Endothelial cell of umbilical vein (primary cell): Measurements from ENCODE around the gene MMP14. TPM values are rescaled to one million over a fixed set of nuclear protein-coding genes. Genes with fewer than 3 reads are reported as not detected.

Source experiments
- BruUV-seq: library from RNA; stranded (reverse); fragments of 400-500 nt; replicated peaks from 2 replicates; lab custom pipeline; 2021; lab: Mats Ljungman, UMichigan
- CTCF ChIA-PET: fragments of 300-600, 350-600 bp; sonication (Branson Sonifier 250); formaldehyde crosslinking; loops from one replicate; lab custom pipeline; 2021; ENCODE audit warnings: antibody characterized with exemption, inconsistent platforms; lab: Charles Lee
- POLR2A ChIA-PET: fragments of 300-600, 350-600 bp; sonication (Branson Sonifier 250); formaldehyde crosslinking; loops from one replicate; lab custom pipeline; 2021; ENCODE audit warnings: antibody characterized with exemption, inconsistent platforms; lab: Charles Lee
- DNase-seq: peaks from one replicate; pipeline ENCODE4 v3.0.0-alpha.2; 2011; ENCODE audit warnings: low read depth, low spot score
- FAIRE-seq: peaks from 2 replicates; lab custom pipeline; 2011; peaks lifted over from hg19 to GRCh38; lab: Jason Lieb, UNC
- H2AFZ ChIP-seq: 2 replicates; pipeline ENCODE4 v1.6.0; 2012; ENCODE audit warnings: low read depth, low read length, control low read depth, inconsistent platforms
- H3K27ac ChIP-seq: 2 replicates; pipeline ENCODE4 v1.5.1; 2011; ENCODE audit warnings: low read depth, mild to moderate bottlenecking, control low read depth, low read length, moderate library complexity; ENCODE audit not compliant: insufficient read depth
- H3K27me3 ChIP-seq, 2 experiments: 2 replicates each; pipeline versions ENCODE4 v1.6.0 to v1.6.1; 2011; ENCODE audit warnings: low read length in 2 of 2, mixed read lengths in 1 of 2; ENCODE audit not compliant: control insufficient read depth in 2 of 2, insufficient read depth in 2 of 2
- H3K36me3 ChIP-seq, 2 experiments: 2 replicates in 1 of 2; 3 replicates in 1 of 2; pipeline ENCODE4 v1.5.1; 2011; ENCODE audit warnings: low read length in 2 of 2, mild to moderate bottlenecking in 1 of 2, moderate library complexity in 1 of 2; ENCODE audit not compliant: control insufficient read depth in 2 of 2, insufficient read depth in 2 of 2; ENCODE audit errors: extremely low read depth in 1 of 2
- H3K4me1 ChIP-seq: 3 replicates; pipeline ENCODE4 v1.5.1; 2011; ENCODE audit warnings: mild to moderate bottlenecking, low read length; ENCODE audit not compliant: control insufficient read depth, insufficient read depth; ENCODE audit errors: extremely low read depth
- H3K4me2 ChIP-seq: 2 replicates; pipeline ENCODE4 v1.6.1; 2011; ENCODE audit warnings: low read length, control low read depth, mixed read lengths; ENCODE audit not compliant: insufficient read depth
- H3K4me3 ChIP-seq, 3 experiments: fragments of 200-600 bp in 1 of 3; sonication (generic), shearing (Covaris generic) in 1 of 3; replicated peaks in 1 of 3; 2 replicates each; pipeline ENCODE4 v1.5.1; 2011 to 2016; ENCODE audit warnings: control low read depth in 3 of 3, low read length in 3 of 3, mild to moderate bottlenecking in 2 of 3, inconsistent platforms in 1 of 3, low read depth in 1 of 3, moderate library complexity in 1 of 3; ENCODE audit not compliant: insufficient read depth in 1 of 3
- H3K79me2 ChIP-seq: 2 replicates; pipeline ENCODE4 v1.6.0; 2012; ENCODE audit warnings: low read length, inconsistent platforms; ENCODE audit not compliant: control insufficient read depth, insufficient read depth
- H3K9ac ChIP-seq: replicated peaks from 2 replicates; pipeline ENCODE3; 2011; ENCODE audit warnings: low read length, control low read depth; ENCODE audit not compliant: insufficient read depth; ENCODE audit errors: extremely low read depth
- H3K9me1 ChIP-seq: replicated peaks from 3 replicates; pipeline ENCODE4 v1.6.0; 2011; ENCODE audit warnings: mild to moderate bottlenecking, low read length; ENCODE audit not compliant: control insufficient read depth, insufficient read depth; ENCODE audit errors: extremely low read depth
- H3K9me3 ChIP-seq: replicated peaks from 2 replicates; pipeline ENCODE4 v1.5.1; 2012; ENCODE audit warnings: low read length, inconsistent platforms; ENCODE audit not compliant: control insufficient read depth, insufficient read depth
- H4K20me1 ChIP-seq: replicated peaks from 2 replicates; pipeline ENCODE3; 2011; ENCODE audit warnings: mild to moderate bottlenecking, low read length; ENCODE audit not compliant: control insufficient read depth, insufficient read depth; ENCODE audit errors: extremely low read depth
- CTCF ChIP-seq, 2 donors: IDR thresholded peaks; 1 replicate in 1 of 2; 2 replicates in 1 of 2; pipeline ENCODE4 v1.5.1; 2011; ENCODE audit warnings: low read length in 2 of 2, mild to moderate bottlenecking in 2 of 2, moderate library complexity in 2 of 2, control low read depth in 1 of 2, inconsistent platforms in 1 of 2, low read depth in 1 of 2; ENCODE audit not compliant: insufficient read depth in 1 of 2; ENCODE audit errors: extremely low read depth in 1 of 2
- EZH2 ChIP-seq: IDR thresholded peaks from 2 replicates; pipeline ENCODE4 v1.6.1; 2012; ENCODE audit warnings: borderline replicate concordance, low read depth, mild to moderate bottlenecking, moderate library complexity, low read length, inconsistent platforms; ENCODE audit not compliant: severe bottlenecking
- FOS ChIP-seq: IDR thresholded peaks from 2 replicates; pipeline ENCODE4 v1.6.1; 2011; ENCODE audit warnings: mild to moderate bottlenecking, low read length, moderate library complexity, borderline replicate concordance; ENCODE audit not compliant: insufficient read depth
- GATA2 ChIP-seq: IDR thresholded peaks from 2 replicates; pipeline ENCODE4 v1.7.0; 2011; ENCODE audit warnings: low read depth, mild to moderate bottlenecking, moderate library complexity, mixed read lengths, low read length; ENCODE audit not compliant: insufficient read length, insufficient read depth
- JUN ChIP-seq: IDR thresholded peaks from 2 replicates; pipeline ENCODE4 v1.6.1; 2011; ENCODE audit warnings: borderline replicate concordance, low read depth; ENCODE audit not compliant: insufficient read length, insufficient read depth
- MAX ChIP-seq: IDR thresholded peaks from 2 replicates; pipeline ENCODE4 v1.6.1; 2011; ENCODE audit not compliant: insufficient read depth, insufficient read length
- MYC ChIP-seq: IDR thresholded peaks from one replicate; pipeline ENCODE4 v1.6.1; 2011; ENCODE audit warnings: mild to moderate bottlenecking, low read depth, low read length
- POLR2A ChIP-seq: IDR thresholded peaks from 2 replicates; pipeline ENCODE4 v1.6.1; 2012; ENCODE audit warnings: low read depth, mild to moderate bottlenecking, control low read depth, low read length
- POLR2AphosphoS5 ChIP-seq: IDR thresholded peaks from 2 replicates; pipeline ENCODE4 v1.6.1; 2012; ENCODE audit warnings: low read depth, mild to moderate bottlenecking, control low read depth, low read length, moderate library complexity; ENCODE audit not compliant: insufficient read depth
- dilution Hi-C: fragments of 300-500 bp; cut with MboI; formaldehyde crosslinking; loops from one replicate; pipeline ENCODE4 v1.15.0; 2019; ENCODE audit warnings: low sequenced_read_pairs; ENCODE audit not compliant: extremely low pct_ligation_motif_present
- intact Hi-C: fragments of 100-400 bp; cut with micrococcal nuclease; formaldehyde crosslinking; loops from one replicate; pipeline ENCODE4 v1.10.0; 2022
- polyA plus RNA-seq, 4 experiments: library from polyadenylated mRNA; depleted of rRNA in 3 of 4; stranded (reverse) in 3 of 4; unstranded in 1 of 4; fragments of >200 nt; gene quantifications; 2 replicates each; pipeline versions ENCODE4 v1.2.1 to v1.2.3, GENCODE V29; 2011 to 2012; ENCODE audit warnings: missing spikeins in 1 of 4
- total RNA-seq: library from RNA; stranded (reverse); gene quantifications from 2 replicates; pipeline ENCODE4 v1.2.3, GENCODE V29; 2021

The MMP14 gene
- total and polyA plus RNA-seq, 2 donors (not counting 3 experiments of a cell fraction or from before 2014, with no cell fraction given), result 506 to 603 TPM

DNA sequence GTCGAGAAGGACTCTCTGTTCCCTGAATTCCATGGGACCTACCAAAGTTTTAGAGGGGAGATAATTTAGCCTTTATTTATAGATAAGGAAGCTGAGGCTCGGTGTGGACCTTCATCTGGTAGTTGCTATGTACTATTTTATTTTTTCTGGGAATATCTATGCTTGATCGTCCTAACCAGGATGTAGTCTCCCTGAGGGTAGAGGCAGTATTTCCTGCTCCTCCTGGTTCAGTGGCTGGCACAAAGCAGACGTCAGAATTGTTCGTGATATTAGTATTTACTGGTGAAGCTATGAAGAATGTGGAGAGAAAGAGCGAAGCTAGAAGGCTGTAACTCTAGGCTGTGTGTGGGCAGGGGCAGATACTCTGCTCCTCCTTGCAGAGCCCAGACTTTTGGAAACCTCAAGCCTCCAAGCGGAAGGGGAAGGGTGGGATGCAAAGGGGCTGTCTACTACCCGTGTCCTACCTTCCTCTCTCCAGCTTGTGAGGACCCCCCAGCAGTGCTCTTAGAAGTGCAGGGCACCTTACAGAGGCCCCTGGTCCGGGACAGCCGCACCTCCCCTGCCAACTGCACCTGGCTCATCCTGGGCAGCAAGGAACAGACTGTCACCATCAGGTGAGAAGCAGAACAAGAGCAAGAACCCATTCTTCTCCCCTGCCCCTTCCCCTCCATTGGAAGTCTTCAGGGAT is 36.6 kb downstream of the MMP14 start:
- peak overlapping the region; percentile 97 for H3K4me2 ChIP-seq
- no peak for TF ChIP-seq POLR2AphosphoS5
- no peak for TF ChIP-seq EZH2
- no peak for TF ChIP-seq MYC
- TF ChIP-seq JUN, result no peak
- TF ChIP-seq GATA2, result no peak
- TF ChIP-seq FOS, result no peak
- no peak for TF ChIP-seq MAX
- no peak for TF ChIP-seq POLR2A
- no peak for TF ChIP-seq CTCF (IDR thresholded peaks at IDR 0.05; ENCODE audit: extremely low read depth in 1 of 2, insufficient read depth in 1 of 2, low read depth in 1 of 2, low read length in 2 of 2)
- H3K36me3 ChIP-seq, result peaks cover 13 to 38% of the 10 kb centered on the region in 2 experiments
- dilution Hi-C loops, result no loop called here
- H3K9ac ChIP-seq, result peak overlapping the region; percentile 93
- intact Hi-C loops, result loop anchor here (1.0 kb wide), 5 partner anchors 11 to 316 kb away; partner anchors contain the start of gene DAD1
- ChIA-PET CTCF (interaction anchor here (0.6 to 4.7 kb wide), 20 partner anchors 9 to 215 kb away, joined by 3 to 75 read pairs (median 8); partner anchors contain the start of genes MMP14, PRMT5, RBM23 and REM2), POLR2A (interaction anchor here (0.6 to 0.7 kb wide), 2 partner anchors 21 to 258 kb away, joined by 3 to 4 read pairs; no protein-coding TSS in a partner anchor)
- peaks cover 18% of the 10 kb centered on the region for H3K4me1 ChIP-seq
- FAIRE-seq (no peak), DNase-seq (no peak)
- H3K27ac ChIP-seq, result peak overlapping the region; percentile 89
- H3K9me3 ChIP-seq, result no peaks in the 10 kb centered on the region
- BruUV-seq, result no TSS peak
- H4K20me1 ChIP-seq, result no peaks in the 10 kb centered on the region
- no peaks in the 10 kb centered on the region for H3K9me1 ChIP-seq
- H3K27me3 ChIP-seq, result no peaks in the 10 kb centered on the region
- H3K4me3 ChIP-seq, result peak overlapping the region; percentile 68 to 78 (median 76)
- peaks cover 15% of the 10 kb centered on the region for H3K79me2 ChIP-seq
- no peak overlapping the region for H2AFZ ChIP-seq
